ENCODE results near the gene TUBGCP6.

Gene TUBGCP6, protein sequence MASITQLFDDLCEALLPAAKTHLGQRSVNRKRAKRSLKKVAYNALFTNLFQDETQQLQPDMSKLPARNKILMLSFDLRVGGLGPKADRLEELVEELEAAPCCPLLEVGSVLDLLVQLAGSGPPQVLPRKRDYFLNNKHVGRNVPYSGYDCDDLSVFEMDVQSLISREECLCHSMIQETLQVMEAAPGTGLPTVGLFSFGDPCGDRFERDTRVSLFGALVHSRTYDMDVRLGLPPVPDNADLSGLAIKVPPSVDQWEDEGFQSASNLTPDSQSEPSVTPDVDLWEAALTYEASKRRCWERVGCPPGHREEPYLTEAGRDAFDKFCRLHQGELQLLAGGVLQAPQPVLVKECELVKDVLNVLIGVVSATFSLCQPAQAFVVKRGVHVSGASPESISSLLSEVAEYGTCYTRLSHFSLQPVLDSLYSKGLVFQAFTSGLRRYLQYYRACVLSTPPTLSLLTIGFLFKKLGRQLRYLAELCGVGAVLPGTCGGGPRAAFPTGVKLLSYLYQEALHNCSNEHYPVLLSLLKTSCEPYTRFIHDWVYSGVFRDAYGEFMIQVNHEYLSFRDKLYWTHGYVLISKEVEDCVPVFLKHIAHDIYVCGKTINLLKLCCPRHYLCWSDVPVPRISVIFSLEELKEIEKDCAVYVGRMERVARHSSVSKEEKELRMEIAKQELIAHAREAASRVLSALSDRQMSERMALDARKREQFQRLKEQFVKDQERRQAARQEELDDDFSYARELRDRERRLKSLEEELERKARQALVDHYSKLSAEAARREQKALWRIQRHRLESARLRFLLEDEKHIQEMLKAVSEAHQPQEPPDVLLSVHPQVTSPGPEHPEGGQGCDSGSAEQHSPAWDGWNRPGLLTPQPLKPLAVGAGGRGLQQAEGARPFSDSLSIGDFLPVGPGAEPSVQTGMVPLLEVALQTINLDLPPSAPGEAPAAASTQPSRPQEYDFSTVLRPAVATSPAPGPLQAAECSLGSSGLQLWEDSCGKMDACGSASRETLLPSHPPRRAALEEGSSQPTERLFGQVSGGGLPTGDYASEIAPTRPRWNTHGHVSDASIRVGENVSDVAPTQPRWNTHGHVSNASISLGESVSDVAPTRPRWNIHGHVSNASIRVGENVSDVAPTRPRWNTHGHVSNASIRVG (N-terminal part only)

GRCh38 chr22:50244420-50245213, at the start of gene TUBGCP6:
TSS of gene TUBGCP6 (minus strand) at chr22:50245023. CDS start at chr22:50244459, 564 bp downstream.
- DNase-seq (ENCODE audit: low spot score) = peak; percentile 95

DNA sequence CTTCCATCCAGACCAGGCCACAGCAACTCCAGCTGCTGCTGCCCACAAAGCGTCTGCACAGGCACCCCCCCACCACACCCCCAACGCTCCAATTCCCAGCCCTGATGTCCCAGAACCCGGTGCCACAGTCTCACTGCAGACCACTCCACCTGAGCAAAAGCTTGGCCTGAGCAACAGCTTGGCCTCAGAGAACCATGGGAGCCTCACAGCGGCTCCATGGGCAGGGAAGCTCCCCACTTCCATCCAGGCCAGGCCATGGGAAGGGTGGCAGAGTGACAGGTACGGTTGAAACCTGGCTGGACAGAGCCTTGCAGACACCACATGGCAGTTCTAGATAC, 49.5 kb upstream of the TUBGCP6 start:
- DNase-seq (ENCODE audit: low spot score) = no peak

DNA sequence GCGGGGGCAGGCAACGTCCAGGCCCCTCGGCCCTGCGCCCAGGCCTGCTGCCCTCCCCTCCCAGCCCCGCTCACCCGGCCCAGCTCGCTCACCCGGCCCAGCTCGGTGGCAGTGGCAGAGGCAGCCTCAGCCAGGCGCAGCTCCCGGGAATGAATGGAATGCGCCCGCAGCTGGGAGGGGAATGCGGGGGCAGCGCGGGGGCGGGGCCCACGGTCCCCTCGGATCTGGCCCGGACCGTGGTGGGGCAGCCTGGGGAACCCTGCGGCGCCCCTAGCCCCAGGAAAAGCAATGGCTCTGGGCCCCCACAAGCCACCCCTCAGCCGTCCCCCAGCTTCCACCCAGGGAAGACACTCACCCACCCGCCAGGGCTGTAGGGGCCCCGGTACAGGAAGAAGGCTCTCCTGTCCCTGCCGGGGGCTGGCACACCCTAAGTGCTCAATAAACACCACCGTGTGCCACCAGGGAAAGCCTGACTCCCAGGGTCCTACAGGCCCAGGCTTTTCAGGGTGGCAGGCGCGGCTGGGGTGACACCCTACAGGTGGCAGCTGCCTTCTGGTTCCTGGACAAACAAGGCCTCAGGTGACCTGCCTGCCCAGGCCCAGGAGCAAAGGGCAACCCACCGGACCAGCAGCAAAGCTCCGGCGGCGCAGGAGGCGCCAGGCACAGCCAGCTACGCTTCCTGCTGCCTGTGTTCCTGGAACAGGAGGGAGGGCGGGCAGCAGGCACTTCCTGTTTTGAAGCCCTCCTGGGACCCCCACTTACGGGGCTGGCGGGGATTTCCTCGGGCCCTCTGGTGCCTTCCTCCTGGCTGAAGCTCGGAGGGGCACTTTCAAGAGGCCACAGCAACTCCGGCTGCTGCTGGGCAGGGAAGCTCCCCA, 48.9 kb upstream of the TUBGCP6 start:
- peak; percentile 60 for DNase-seq (ENCODE audit: low spot score)

DNA sequence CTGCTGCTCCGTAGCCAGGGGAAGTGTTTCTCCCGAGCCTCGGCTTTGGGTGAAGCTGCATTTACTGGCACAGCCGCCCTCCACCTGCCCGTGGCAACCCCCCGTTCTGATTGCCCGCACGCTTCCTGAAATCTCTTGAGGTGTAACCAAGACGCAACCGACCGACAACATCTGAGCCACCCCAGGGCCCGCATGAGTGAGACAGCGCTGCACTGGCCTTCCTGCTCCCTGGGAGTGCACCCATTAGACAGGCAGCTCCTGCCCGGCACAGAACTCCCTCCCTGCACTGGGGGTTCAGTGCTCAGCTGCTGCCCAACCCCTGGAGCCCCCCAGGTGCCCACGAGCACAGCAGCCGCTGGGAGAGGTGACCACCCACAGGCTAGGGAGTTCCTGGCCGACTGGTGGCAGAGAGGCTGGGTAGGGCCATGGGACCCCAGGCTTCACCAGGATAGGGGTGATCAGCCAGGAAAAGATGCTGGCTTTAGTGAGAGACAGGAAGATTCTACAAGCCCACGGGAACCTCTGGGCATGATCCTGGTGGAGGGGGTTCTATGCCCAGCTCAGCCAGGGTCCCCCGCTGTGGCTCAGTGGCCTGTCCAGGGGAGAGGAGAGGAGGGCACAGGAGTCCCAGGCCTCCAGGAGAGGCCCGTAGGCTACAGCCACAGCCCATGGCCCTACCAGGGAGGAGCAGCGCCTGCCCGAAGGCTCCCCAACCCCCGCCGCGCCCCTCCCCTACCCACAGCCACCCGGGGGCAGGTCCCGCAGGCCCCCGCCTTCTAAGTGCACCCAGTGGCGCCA, 48.0 kb upstream of the TUBGCP6 start:
- DNase-seq (ENCODE audit: low spot score) = peak; percentile 84

GRCh38 chr22:50289942-50290630, 45.3 kb upstream of the TUBGCP6 start:
- no peak for DNase-seq (ENCODE audit: low spot score)

- no peak for DNase-seq (ENCODE audit: low spot score)
These were observed 44.5 kb upstream of the TUBGCP6 start for GRCh38 chr22:50289151-50289941.

- DNase-seq (ENCODE audit: low spot score) = no peak
These were observed 42.9 kb upstream of the TUBGCP6 start for GRCh38 chr22:50287731-50288130.

- no peak for DNase-seq (ENCODE audit: low spot score)
These were observed 42.0 kb upstream of the TUBGCP6 start for GRCh38 chr22:50286701-50287318.

DNA sequence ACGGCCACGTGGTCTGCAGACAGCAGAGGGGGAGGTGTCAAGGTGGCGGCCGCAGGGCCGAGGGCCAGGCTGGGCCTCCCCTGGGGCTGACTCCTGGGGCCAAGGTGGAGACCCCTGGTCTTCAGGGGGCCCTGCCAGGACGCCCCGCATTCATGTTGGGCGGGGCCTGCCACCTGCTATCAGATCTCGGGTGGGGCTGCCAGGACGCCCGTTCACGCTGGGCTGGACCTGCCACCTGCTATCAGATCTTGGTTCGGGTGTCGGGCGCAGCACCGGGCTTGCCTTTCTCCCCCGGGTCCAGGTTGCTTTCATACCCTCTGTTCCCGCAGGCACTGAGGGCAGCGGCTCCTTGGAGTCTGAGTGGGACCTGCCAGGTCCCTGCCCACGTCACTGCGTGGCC, 41.5 kb upstream of the TUBGCP6 start:
- no peak for DNase-seq (ENCODE audit: low spot score)

DNA sequence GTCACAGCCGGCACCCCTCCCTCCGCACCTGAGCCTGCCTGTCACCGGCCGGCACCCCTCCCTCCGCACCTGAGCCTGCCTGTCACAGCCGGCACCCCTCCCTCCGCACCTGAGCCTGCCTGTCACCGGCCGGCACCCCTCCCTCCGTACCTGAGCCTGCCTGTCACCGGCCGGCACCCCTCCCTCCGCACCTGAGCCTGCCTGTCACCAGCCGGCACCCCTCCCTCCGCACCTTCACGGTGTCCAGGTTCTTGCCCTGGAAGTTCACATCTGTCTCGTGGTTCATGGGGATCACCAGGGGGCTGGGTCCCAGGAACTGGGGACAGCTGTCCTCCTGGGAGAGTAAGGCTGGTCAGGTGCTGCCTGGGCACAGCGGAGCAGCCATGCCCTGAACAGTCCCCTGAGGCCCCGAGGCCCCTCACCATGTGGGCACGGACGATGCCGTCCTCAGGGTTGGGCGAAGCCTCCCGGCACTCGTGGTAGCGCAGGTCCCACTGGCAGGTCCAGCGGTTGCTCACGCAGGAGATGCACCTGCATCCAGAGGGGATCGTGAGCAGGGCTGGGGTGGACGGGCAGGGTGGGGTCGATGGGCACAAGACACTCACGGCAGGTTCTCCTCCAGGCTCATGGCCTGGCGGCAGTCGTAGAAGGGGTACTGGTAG, 40.9 kb upstream of the TUBGCP6 start:
- no peak for DNase-seq (ENCODE audit: low spot score)

DNA sequence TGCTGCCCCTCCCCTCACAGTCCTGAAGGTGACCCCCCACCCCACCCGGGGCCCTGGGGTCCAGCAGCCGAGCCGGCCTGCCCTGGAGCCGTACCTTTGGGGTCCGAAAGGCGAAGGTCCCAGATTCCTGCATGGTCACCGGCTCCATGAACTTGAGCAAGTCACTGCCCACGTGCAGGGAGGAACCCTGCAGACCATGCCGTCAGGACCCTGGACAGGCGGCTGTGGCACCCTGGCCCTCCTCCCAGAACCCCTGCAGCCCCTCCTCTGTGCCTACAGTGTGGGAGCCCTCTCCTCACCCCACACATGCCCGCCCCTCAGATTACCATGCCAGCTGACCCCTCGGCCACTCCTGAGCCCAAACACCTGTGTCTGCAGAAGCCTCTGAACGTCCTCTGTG, 39.7 kb upstream of the TUBGCP6 start:
- DNase-seq (ENCODE audit: low spot score) = no peak

- DNase-seq (ENCODE audit: low spot score) = no peak
These were observed 39.0 kb upstream of the TUBGCP6 start for GRCh38 chr22:50283821-50284220.

- no peak for DNase-seq (ENCODE audit: low spot score)
These were observed 37.7 kb upstream of the TUBGCP6 start for GRCh38 chr22:50282361-50283155.

DNA sequence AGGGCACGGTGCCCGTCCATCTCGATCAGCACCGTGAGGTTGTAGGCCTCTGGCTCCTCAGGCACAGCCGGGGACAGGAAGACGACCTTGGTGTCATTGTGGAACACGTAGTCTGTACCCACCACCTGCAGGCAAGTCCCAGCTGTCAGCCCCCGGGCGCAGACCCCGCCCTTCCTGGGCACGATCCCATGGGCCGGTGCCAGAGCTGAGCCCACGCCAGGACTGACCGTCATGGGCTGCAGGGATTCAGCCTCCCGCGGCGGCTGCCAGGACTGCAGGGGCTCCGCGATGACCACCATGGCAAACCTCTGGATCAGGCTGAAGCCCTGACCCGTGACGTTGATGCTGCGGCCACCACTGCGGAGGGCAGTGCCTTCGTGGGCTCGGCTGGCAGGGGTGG, 37.1 kb upstream of the TUBGCP6 start:
- DNase-seq (ENCODE audit: low spot score) = no peak

DNA sequence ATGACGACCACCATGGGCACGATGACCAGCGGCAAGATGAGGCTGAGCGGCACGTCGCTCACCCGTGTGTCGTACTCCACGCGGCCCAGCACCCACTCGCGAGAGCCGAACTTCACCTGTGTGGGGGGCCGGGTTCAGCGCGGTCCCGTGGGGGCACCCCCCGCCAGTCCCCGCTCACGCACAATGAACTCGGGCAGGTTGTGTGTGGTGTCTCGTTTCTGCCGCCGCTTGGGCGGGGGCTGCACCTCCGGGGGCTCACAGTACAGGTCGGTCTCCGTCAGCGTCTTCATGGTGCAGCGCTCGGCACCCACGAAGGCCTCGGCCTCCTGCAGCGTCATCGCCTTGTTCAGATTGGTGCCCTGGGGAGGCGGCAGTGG, 36.5 kb upstream of the TUBGCP6 start:
- DNase-seq (ENCODE audit: low spot score) = no peak

DNA sequence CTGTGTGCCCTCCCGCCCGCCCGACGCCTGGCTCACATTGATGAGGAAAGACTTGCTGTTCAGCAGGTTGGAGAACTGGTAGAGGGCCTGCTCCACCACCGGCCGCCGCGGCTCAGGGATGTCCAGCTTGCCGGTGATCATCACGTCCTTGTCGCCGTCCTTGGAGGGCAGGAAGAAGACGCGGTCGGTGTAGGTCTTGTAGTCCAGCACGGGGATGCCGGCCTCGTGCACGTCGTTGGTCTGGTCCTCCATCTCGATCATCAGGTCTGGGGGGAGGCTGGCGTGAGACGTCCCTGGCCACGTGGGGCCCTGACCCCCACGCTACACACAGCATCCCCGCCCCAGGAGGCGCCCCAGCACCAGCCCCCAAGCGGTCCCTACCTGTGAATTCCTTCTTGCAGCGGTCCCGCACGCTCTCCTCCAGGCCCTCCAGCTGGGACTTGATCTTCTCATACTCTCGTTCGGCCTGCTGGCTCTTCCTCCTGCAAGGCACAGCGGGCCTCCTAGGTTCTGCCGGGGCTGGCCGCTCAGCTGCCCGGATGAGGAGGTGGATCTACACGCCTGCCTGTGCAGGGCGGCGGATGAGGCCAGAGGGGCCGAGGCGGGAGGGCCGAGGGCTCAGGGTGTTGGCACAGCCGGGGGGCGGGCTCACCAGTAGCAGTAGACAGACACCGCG, 36.0 kb upstream of the TUBGCP6 start:
- no peak for DNase-seq (ENCODE audit: low spot score)

Data from NAMALWA (cell line).